ENCODE results near the gene ACSL1. TPM values are rescaled to one million over a fixed set of nuclear protein-coding genes. Genes with fewer than 3 reads are reported as not detected.

Gene ACSL1
- total and polyA plus RNA-seq, 7 experiments from 2014 or later, result 5.7 to 80.1 (median 11.5) TPM

- Mint-ChIP-seq H3K4me3 (no peak overlapping the region), H3K36me3 (peaks cover 0 to 8% (median 4%) of the 10 kb centered on the region in 5 donors), H3K9me3 (no peaks in the 10 kb centered on the region), H3K27ac (peak overlapping the region in 1 of 9 donors; percentile 66), H3K27me3 (no peaks in the 10 kb centered on the region), H3K4me1 (peaks cover 21 to 39% (median 28%) of the 10 kb centered on the region in 7 donors)
- no peaks in the 10 kb centered on the region for H3K27me3 ChIP-seq (ENCODE audit: control insufficient read depth in 2 of 2, insufficient read depth in 2 of 2, low read length in 2 of 2)
- no peaks in the 10 kb centered on the region for H3K9me3 ChIP-seq (ENCODE audit: control insufficient read depth in 2 of 3, low read length in 3 of 3)
- H3K4me1 ChIP-seq (ENCODE audit: control insufficient read depth in 2 of 2, insufficient read depth in 2 of 2, low read length in 2 of 2), result no peaks in the 10 kb centered on the region
- CTCF ChIA-PET, result no interaction called here
- no peak overlapping the region for H3K27ac ChIP-seq (ENCODE audit: low read depth, low read length)
- no peak for DNase-seq
- H3K36me3 ChIP-seq (ENCODE audit: control insufficient read depth in 2 of 3, insufficient read depth in 3 of 3, low read length in 3 of 3), result no peaks in the 10 kb centered on the region
- intact Hi-C loops (cut with micrococcal nuclease), result no loop called here
- POLR2A ChIA-PET, result no interaction called here
- H3K4me3 ChIP-seq (ENCODE audit: low read length), result no peak overlapping the region
- peak; percentile 39 for ATAC-seq
Observed at GRCh38 chr4:184811526-184812198, 14.1 kb downstream of the ACSL1 start.

GRCh38 chr4:184810720-184811119 is 15.0 kb downstream of the ACSL1 start:
- Histone ChIP-seq H3K9me3 (ENCODE audit: control insufficient read depth in 2 of 3, low read length in 3 of 3) (no peaks in the 10 kb centered on the region), H3K27me3 (ENCODE audit: control insufficient read depth in 2 of 2, insufficient read depth in 2 of 2, low read length in 2 of 2) (no peaks in the 10 kb centered on the region), H3K27ac (ENCODE audit: low read depth, low read length) (no peak overlapping the region), H3K4me3 (ENCODE audit: low read length) (no peak overlapping the region), H3K36me3 (ENCODE audit: control insufficient read depth in 2 of 3, insufficient read depth in 3 of 3, low read length in 3 of 3) (no peaks in the 10 kb centered on the region), H3K4me1 (ENCODE audit: control insufficient read depth in 2 of 2, insufficient read depth in 2 of 2, low read length in 2 of 2) (no peaks in the 10 kb centered on the region)
- H3K4me3 Mint-ChIP-seq, result no peak overlapping the region
- H3K27me3 Mint-ChIP-seq, result no peaks in the 10 kb centered on the region
- no peaks in the 10 kb centered on the region for H3K9me3 Mint-ChIP-seq
- ATAC-seq (no peak), DNase-seq (no peak)
- POLR2A ChIA-PET, result no interaction called here
- peak overlapping the region in 1 of 9 donors; percentile 62 for H3K27ac Mint-ChIP-seq
- CTCF ChIA-PET, result no interaction called here
- intact Hi-C loops (cut with micrococcal nuclease), result no loop called here
- peaks cover 17 to 37% (median 30%) of the 10 kb centered on the region in 7 donors for H3K4me1 Mint-ChIP-seq
- peaks cover 0 to 8% (median 4%) of the 10 kb centered on the region in 5 donors for H3K36me3 Mint-ChIP-seq

GRCh38 chr4:184808713-184809050 is 17.1 kb downstream of the ACSL1 start:
- Histone ChIP-seq H3K4me1 (ENCODE audit: control insufficient read depth in 2 of 2, insufficient read depth in 2 of 2, low read length in 2 of 2) (no peaks in the 10 kb centered on the region), H3K27me3 (ENCODE audit: control insufficient read depth in 2 of 2, insufficient read depth in 2 of 2, low read length in 2 of 2) (no peaks in the 10 kb centered on the region), H3K27ac (ENCODE audit: low read depth, low read length) (no peak overlapping the region), H3K9me3 (ENCODE audit: control insufficient read depth in 2 of 3, low read length in 3 of 3) (no peaks in the 10 kb centered on the region), H3K36me3 (ENCODE audit: control insufficient read depth in 2 of 3, insufficient read depth in 3 of 3, low read length in 3 of 3) (no peaks in the 10 kb centered on the region), H3K4me3 (ENCODE audit: low read length) (no peak overlapping the region)
- DNase-seq (no peak), ATAC-seq (no peak)
- Mint-ChIP-seq H3K9me3 (no peaks in the 10 kb centered on the region), H3K4me3 (no peak overlapping the region), H3K4me1 (peaks cover 16 to 25% (median 23%) of the 10 kb centered on the region in 7 donors), H3K27ac (no peak overlapping the region), H3K36me3 (peaks cover 0 to 8% (median 7%) of the 10 kb centered on the region in 5 donors), H3K27me3 (no peaks in the 10 kb centered on the region)
- intact Hi-C loops (cut with micrococcal nuclease), result no loop called here
- ChIA-PET CTCF (no interaction called here), POLR2A (no interaction called here)

- Mint-ChIP-seq H3K36me3 (peaks cover 0 to 12% (median 5%) of the 10 kb centered on the region in 5 donors), H3K4me1 (peaks cover 14 to 25% (median 22%) of the 10 kb centered on the region in 7 donors), H3K27me3 (no peaks in the 10 kb centered on the region), H3K9me3 (no peaks in the 10 kb centered on the region), H3K27ac (peak overlapping the region in 1 of 9 donors; percentile 11), H3K4me3 (no peak overlapping the region)
- CTCF ChIA-PET, result no interaction called here
- Histone ChIP-seq H3K27me3 (ENCODE audit: control insufficient read depth in 2 of 2, insufficient read depth in 2 of 2, low read length in 2 of 2) (no peaks in the 10 kb centered on the region), H3K4me1 (ENCODE audit: control insufficient read depth in 2 of 2, insufficient read depth in 2 of 2, low read length in 2 of 2) (no peaks in the 10 kb centered on the region), H3K4me3 (ENCODE audit: low read length) (no peak overlapping the region), H3K27ac (ENCODE audit: low read depth, low read length) (no peak overlapping the region), H3K9me3 (ENCODE audit: control insufficient read depth in 2 of 3, low read length in 3 of 3) (no peaks in the 10 kb centered on the region), H3K36me3 (ENCODE audit: control insufficient read depth in 2 of 3, insufficient read depth in 3 of 3, low read length in 3 of 3) (no peaks in the 10 kb centered on the region)
- DNase-seq (no peak), ATAC-seq (no peak)
- POLR2A ChIA-PET, result no interaction called here
- intact Hi-C loops (cut with micrococcal nuclease), result no loop called here
Observed at GRCh38 chr4:184807797-184808712, 17.7 kb downstream of the ACSL1 start.

GRCh38 chr4:184807256-184807655 is 18.5 kb downstream of the ACSL1 start:
- no peak overlapping the region for H3K4me3 Mint-ChIP-seq
- ChIA-PET POLR2A (no interaction called here), CTCF (interaction anchor here (0.7 kb wide), 1 partner anchor 16 kb away, joined by 3 read pairs; no protein-coding TSS in a partner anchor)
- no peaks in the 10 kb centered on the region for H3K27me3 Mint-ChIP-seq
- no peak overlapping the region for H3K4me3 ChIP-seq (ENCODE audit: low read length)
- H3K4me1 ChIP-seq (ENCODE audit: control insufficient read depth in 2 of 2, insufficient read depth in 2 of 2, low read length in 2 of 2), result no peaks in the 10 kb centered on the region
- no peaks in the 10 kb centered on the region for H3K36me3 ChIP-seq (ENCODE audit: control insufficient read depth in 2 of 3, insufficient read depth in 3 of 3, low read length in 3 of 3)
- DNase-seq (no peak), ATAC-seq (no peak)
- peaks cover 3 to 20% (median 11%) of the 10 kb centered on the region in 5 donors for H3K36me3 Mint-ChIP-seq
- intact Hi-C loops (cut with micrococcal nuclease), result no loop called here
- H3K27me3 ChIP-seq (ENCODE audit: control insufficient read depth in 2 of 2, insufficient read depth in 2 of 2, low read length in 2 of 2), result no peaks in the 10 kb centered on the region
- H3K27ac ChIP-seq (ENCODE audit: low read depth, low read length), result no peak overlapping the region
- no peaks in the 10 kb centered on the region for H3K9me3 ChIP-seq (ENCODE audit: control insufficient read depth in 2 of 3, low read length in 3 of 3)
- H3K27ac Mint-ChIP-seq, result no peak overlapping the region
- H3K9me3 Mint-ChIP-seq, result no peaks in the 10 kb centered on the region
- H3K4me1 Mint-ChIP-seq, result peaks cover 12 to 29% (median 17%) of the 10 kb centered on the region in 7 donors

GRCh38 chr4:184806711-184807110 is 19.1 kb downstream of the ACSL1 start:
- H3K27me3 ChIP-seq (ENCODE audit: control insufficient read depth in 2 of 2, insufficient read depth in 2 of 2, low read length in 2 of 2), result no peaks in the 10 kb centered on the region
- H3K9me3 ChIP-seq (ENCODE audit: control insufficient read depth in 2 of 3, low read length in 3 of 3), result no peaks in the 10 kb centered on the region
- H3K9me3 Mint-ChIP-seq, result no peaks in the 10 kb centered on the region
- H3K27ac ChIP-seq (ENCODE audit: low read depth, low read length), result no peak overlapping the region
- DNase-seq (no peak), ATAC-seq (no peak)
- no peak overlapping the region for H3K4me3 Mint-ChIP-seq
- peaks cover 12 to 29% (median 17%) of the 10 kb centered on the region in 7 donors for H3K4me1 Mint-ChIP-seq
- peaks cover 3 to 23% (median 8%) of the 10 kb centered on the region in 5 donors for H3K36me3 Mint-ChIP-seq
- H3K27me3 Mint-ChIP-seq, result no peaks in the 10 kb centered on the region
- no peaks in the 10 kb centered on the region for H3K36me3 ChIP-seq (ENCODE audit: control insufficient read depth in 2 of 3, insufficient read depth in 3 of 3, low read length in 3 of 3)
- ChIA-PET CTCF (interaction anchor here (0.7 kb wide), 1 partner anchor 15 kb away, joined by 3 read pairs; no protein-coding TSS in a partner anchor), POLR2A (no interaction called here)
- H3K4me3 ChIP-seq (ENCODE audit: low read length), result no peak overlapping the region
- H3K27ac Mint-ChIP-seq, result no peak overlapping the region
- no peaks in the 10 kb centered on the region for H3K4me1 ChIP-seq (ENCODE audit: control insufficient read depth in 2 of 2, insufficient read depth in 2 of 2, low read length in 2 of 2)
- intact Hi-C loops (cut with micrococcal nuclease), result no loop called here

Measured in naive thymus-derived CD4-positive, alpha-beta T cell (primary cell).